Adrenal gland (tissue), 5 donors: ENCODE results near the gene TMEM213.

ENCODE experiments used
- POLR2A ChIP-seq, 2 donors: fragments of 450-650 bp; IDR thresholded peaks; one replicate each; pipeline ENCODE4 v1.6.1; 2017; ENCODE audit warnings: antibody characterized with exemption in 2 of 2, mild to moderate bottlenecking in 2 of 2, moderate library complexity in 1 of 2
- TF ChIP-seq, protein P1 (sequence below), 6 experiments: fragments of 450-650 bp in 4 of 6; fragments of 200-600 bp in 2 of 6; sonication (generic) in 1 of 6; IDR thresholded peaks; 1 replicate in 5 of 6; 2 replicates in 1 of 6; pipeline versions ENCODE4 v1.5.1 to v1.8.0; 2016 to 2021; ENCODE audit warnings: antibody characterized with exemption in 6 of 6, mild to moderate bottlenecking in 2 of 6, moderate library complexity in 1 of 6
- donor health status: DM: no; HTN: no; CAD: no.

DNA sequence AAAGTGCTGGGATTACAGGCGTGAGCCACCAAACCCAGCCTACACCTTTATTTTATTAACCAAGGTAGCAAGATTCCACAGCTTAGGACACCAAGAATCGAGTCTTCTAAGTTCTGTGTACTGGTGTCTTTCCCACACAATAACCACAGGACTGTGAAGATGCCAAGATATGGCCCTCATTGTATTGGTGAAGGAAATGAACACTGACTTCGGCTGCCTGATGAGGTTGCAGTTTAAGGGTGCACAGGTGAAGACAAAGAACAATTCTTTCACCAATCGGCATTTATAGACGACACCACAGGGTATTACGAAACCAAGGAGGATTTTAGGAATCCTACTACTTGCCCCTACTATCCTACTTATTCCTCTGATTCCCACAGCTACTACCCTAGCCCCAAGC, 49.1 kb upstream of the TMEM213 start:
- TF ChIP-seq, protein P1, sequence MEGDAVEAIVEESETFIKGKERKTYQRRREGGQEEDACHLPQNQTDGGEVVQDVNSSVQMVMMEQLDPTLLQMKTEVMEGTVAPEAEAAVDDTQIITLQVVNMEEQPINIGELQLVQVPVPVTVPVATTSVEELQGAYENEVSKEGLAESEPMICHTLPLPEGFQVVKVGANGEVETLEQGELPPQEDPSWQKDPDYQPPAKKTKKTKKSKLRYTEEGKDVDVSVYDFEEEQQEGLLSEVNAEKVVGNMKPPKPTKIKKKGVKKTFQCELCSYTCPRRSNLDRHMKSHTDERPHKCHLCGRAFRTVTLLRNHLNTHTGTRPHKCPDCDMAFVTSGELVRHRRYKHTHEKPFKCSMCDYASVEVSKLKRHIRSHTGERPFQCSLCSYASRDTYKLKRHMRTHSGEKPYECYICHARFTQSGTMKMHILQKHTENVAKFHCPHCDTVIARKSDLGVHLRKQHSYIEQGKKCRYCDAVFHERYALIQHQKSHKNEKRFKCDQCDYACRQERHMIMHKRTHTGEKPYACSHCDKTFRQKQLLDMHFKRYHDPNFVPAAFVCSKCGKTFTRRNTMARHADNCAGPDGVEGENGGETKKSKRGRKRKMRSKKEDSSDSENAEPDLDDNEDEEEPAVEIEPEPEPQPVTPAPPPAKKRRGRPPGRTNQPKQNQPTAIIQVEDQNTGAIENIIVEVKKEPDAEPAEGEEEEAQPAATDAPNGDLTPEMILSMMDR (IDR thresholded peaks at IDR 0.05), result no peak
- TF ChIP-seq POLR2A (IDR thresholded peaks at IDR 0.05), result no peak
